DOHH2 (cell line): ENCODE data around the gene CEP135.

Experiments used
- H3F3A ChIP-seq: fragments of 200-600 bp; sonication (generic), shearing (Covaris generic); 2 replicates; pipeline ENCODE4 v1.6.0; 2016; ENCODE audit warnings: antibody characterized with exemption, mild to moderate bottlenecking; ENCODE audit not compliant: control insufficient read depth, insufficient read depth
- H3K27ac ChIP-seq: fragments of 200-600 bp; sonication (generic); 2 replicates; pipeline ENCODE4 v1.5.1; 2014; ENCODE audit warnings: low read depth, mild to moderate bottlenecking, low read length, moderate library complexity
- H3K27me3 ChIP-seq: fragments of 200-600 bp; sonication (generic); 2 replicates; pipeline ENCODE4 v1.6.1; 2014; ENCODE audit warnings: mild to moderate bottlenecking, low read length, mixed read lengths; ENCODE audit not compliant: control insufficient read depth
- H3K36me3 ChIP-seq: fragments of 200-600 bp; sonication (generic); 2 replicates; pipeline ENCODE4 v1.6.1; 2014; ENCODE audit warnings: mild to moderate bottlenecking, low read length, moderate library complexity, mixed read lengths; ENCODE audit not compliant: control insufficient read depth
- H3K4me1 ChIP-seq: fragments of 200-600 bp; sonication (generic); 2 replicates; pipeline ENCODE4 v1.6.1; 2014; ENCODE audit warnings: mild to moderate bottlenecking, low read length, mixed read lengths; ENCODE audit not compliant: control insufficient read depth
- H3K4me2 ChIP-seq: fragments of 200-600 bp; sonication (generic); 2 replicates; pipeline ENCODE4 v1.6.0; 2014; ENCODE audit warnings: mild to moderate bottlenecking, low read length, moderate library complexity
- H3K4me3 ChIP-seq: fragments of 200-600 bp; sonication (generic); 2 replicates; pipeline ENCODE4 v1.5.1; 2014; ENCODE audit warnings: mild to moderate bottlenecking, low read length, mixed read lengths
- H3K79me2 ChIP-seq: fragments of 200-600 bp; sonication (generic); 2 replicates; pipeline ENCODE4 v1.6.1; 2014; ENCODE audit warnings: mild to moderate bottlenecking, low read length, mixed read lengths; ENCODE audit not compliant: control insufficient read depth
- H3K9me2 ChIP-seq: fragments of 200-600 bp; sonication (generic); replicated peaks from 2 replicates; pipeline ENCODE4 v1.6.1; 2014; ENCODE audit warnings: mild to moderate bottlenecking, low read length, mixed read lengths; ENCODE audit not compliant: control insufficient read depth
- H3K9me3 ChIP-seq: fragments of 200-600 bp; sonication (generic); 2 replicates; pipeline ENCODE4 v1.6.1; 2014; ENCODE audit warnings: antibody characterized with exemption, low read length, mixed read lengths; ENCODE audit not compliant: control insufficient read depth, insufficient read depth
- H4K20me1 ChIP-seq: fragments of 200-600 bp; sonication (generic); 2 replicates; pipeline ENCODE4 v1.6.0; 2014; ENCODE audit warnings: low read depth, mild to moderate bottlenecking, antibody characterized with exemption, low read length, moderate library complexity; ENCODE audit not compliant: control insufficient read depth, insufficient read depth
- EZH2phosphoT487 ChIP-seq: fragments of 200-600 bp; sonication (generic); IDR thresholded peaks from 2 replicates; pipeline ENCODE4 v1.6.1; 2017; ENCODE audit warnings: borderline replicate concordance, mild to moderate bottlenecking, antibody characterized with exemption, low read length, moderate library complexity, mixed read lengths
- TF ChIP-seq, protein P1 (sequence below): fragments of 200-600 bp; sonication (generic); IDR thresholded peaks from one replicate; pipeline ENCODE4 v1.5.1; 2014; ENCODE audit warnings: antibody characterized with exemption, mild to moderate bottlenecking, low read depth, low read length; ENCODE audit not compliant: poor library complexity, severe bottlenecking

Gene CEP135

DNA sequence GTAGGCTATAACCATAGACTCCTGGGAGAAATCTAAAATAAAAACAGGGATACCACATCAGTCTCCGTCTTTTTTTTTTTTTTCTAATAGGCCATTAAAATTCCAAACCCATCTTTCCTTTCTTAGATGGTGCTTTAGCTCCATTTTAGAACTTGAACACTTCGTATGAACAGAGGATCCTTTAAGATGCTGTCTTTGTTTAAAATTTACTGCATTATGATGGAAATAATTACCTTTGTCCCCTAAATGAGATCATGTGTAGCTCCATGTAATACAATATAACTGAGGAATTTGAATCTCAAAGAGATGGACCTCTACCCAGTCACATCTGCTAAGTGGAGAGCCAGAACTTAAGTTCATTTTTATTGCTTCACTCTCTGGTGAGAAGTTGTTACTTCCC, 47.9 kb downstream of the CEP135 start:
- Histone ChIP-seq H3K4me2 (no peak overlapping the region), H3K9me2 (no peaks in the 10 kb centered on the region), H3K27ac (no peak overlapping the region), H3F3A (no peaks in the 10 kb centered on the region), H3K27me3 (no peaks in the 10 kb centered on the region), H4K20me1 (no peaks in the 10 kb centered on the region), H3K79me2 (peaks cover 8% of the 10 kb centered on the region), H3K4me3 (no peak overlapping the region), H3K36me3 (peaks cover 91% of the 10 kb centered on the region), H3K9me3 (no peaks in the 10 kb centered on the region), H3K4me1 (no peaks in the 10 kb centered on the region)
- no peak for TF ChIP-seq EZH2phosphoT487
- TF ChIP-seq, protein P1, sequence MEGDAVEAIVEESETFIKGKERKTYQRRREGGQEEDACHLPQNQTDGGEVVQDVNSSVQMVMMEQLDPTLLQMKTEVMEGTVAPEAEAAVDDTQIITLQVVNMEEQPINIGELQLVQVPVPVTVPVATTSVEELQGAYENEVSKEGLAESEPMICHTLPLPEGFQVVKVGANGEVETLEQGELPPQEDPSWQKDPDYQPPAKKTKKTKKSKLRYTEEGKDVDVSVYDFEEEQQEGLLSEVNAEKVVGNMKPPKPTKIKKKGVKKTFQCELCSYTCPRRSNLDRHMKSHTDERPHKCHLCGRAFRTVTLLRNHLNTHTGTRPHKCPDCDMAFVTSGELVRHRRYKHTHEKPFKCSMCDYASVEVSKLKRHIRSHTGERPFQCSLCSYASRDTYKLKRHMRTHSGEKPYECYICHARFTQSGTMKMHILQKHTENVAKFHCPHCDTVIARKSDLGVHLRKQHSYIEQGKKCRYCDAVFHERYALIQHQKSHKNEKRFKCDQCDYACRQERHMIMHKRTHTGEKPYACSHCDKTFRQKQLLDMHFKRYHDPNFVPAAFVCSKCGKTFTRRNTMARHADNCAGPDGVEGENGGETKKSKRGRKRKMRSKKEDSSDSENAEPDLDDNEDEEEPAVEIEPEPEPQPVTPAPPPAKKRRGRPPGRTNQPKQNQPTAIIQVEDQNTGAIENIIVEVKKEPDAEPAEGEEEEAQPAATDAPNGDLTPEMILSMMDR: no peak

DNA sequence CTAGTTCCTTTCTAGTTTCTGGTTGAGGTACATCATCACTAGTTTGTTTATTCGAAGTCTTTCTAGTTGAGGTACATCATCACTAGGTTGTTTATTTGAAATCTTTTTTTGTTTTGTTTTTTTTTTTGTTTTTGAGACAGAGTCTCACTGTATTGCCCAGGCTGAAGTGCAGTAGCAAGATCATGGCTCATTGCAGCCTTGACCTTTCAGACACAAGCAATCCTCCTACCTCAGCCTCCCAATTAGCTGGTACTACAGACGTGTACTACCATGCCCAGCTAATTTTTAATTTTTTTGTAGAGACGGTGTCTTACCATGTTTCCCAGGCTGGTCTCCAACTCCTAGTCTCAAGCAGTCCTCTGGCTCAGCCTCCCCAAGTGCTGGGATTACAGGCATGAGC, 54.9 kb downstream of the CEP135 start:
- H3K9me3 ChIP-seq: no peaks in the 10 kb centered on the region
- no peaks in the 10 kb centered on the region for H4K20me1 ChIP-seq
- H3K4me3 ChIP-seq: no peak overlapping the region
- no peaks in the 10 kb centered on the region for H3F3A ChIP-seq
- H3K4me1 ChIP-seq: peaks cover 8% of the 10 kb centered on the region
- no peaks in the 10 kb centered on the region for H3K27me3 ChIP-seq
- no peaks in the 10 kb centered on the region for H3K9me2 ChIP-seq
- H3K27ac ChIP-seq: no peak overlapping the region
- peaks cover 97% of the 10 kb centered on the region for H3K36me3 ChIP-seq
- TF ChIP-seq EZH2phosphoT487: no peak
- TF ChIP-seq, protein P1: no peak
- peaks cover 41% of the 10 kb centered on the region for H3K79me2 ChIP-seq
- H3K4me2 ChIP-seq: no peak overlapping the region

DNA sequence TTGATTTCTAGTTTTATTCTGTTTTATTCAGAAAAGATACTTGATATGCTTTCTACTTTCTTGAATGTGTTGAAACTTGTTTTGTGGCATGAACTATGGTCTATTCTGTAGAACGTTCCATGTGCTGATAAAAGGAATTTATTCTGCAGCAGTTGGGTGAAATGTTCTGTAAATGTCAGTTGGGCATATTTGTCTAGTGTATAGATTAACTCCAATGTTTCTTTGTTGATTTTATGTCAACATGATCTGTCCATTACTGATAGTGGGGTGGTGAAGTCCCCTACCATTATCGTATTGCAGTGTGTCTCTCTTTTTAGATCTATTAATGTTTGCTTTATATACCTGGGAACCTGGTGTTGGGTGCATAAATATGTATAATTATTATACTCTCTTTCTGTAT, 55.5 kb downstream of the CEP135 start:
- Histone ChIP-seq H4K20me1 (no peaks in the 10 kb centered on the region), H3K9me2 (no peaks in the 10 kb centered on the region), H3K79me2 (peaks cover 41% of the 10 kb centered on the region), H3K27me3 (no peaks in the 10 kb centered on the region), H3K36me3 (peaks cover 98% of the 10 kb centered on the region), H3K4me1 (peaks cover 8% of the 10 kb centered on the region), H3K4me2 (no peak overlapping the region), H3K4me3 (no peak overlapping the region), H3K27ac (no peak overlapping the region), H3F3A (no peaks in the 10 kb centered on the region), H3K9me3 (no peaks in the 10 kb centered on the region)
- TF ChIP-seq EZH2phosphoT487: no peak
- TF ChIP-seq, protein P1: no peak
